Myocyte (in vitro differentiated cells): ENCODE results near the gene VOPP1. TPM values are rescaled to one million over a fixed set of nuclear protein-coding genes. Genes with fewer than 3 reads are reported as not detected.
A peak's percentile ranks its signal among the peaks of the same experiment; 100 is the strongest.
"Not testable (repeated sequence)": the region's sequence is repeated elsewhere in the genome, so short reads cannot be mapped to it uniquely, and the experiment has no call there.

Experiments used
- DNase-seq: peaks from one replicate; pipeline ENCODE4 v3.0.0-alpha.2; 2012; ENCODE audit warnings: low read depth
- total RNA-seq: library from RNA; depleted of rRNA; stranded (reverse); fragments of >200 nt; gene quantifications from 2 replicates; pipeline ENCODE4 v1.2.3, GENCODE V29; 2014

The VOPP1 gene
- total RNA-seq, 1 donor from 2014 or later, result 57.5 TPM

- DNase-seq, result not testable (repeated sequence)
Observed at GRCh38 chr7:55582656-55583055, 10.4 kb upstream of the VOPP1 start.

DNA sequence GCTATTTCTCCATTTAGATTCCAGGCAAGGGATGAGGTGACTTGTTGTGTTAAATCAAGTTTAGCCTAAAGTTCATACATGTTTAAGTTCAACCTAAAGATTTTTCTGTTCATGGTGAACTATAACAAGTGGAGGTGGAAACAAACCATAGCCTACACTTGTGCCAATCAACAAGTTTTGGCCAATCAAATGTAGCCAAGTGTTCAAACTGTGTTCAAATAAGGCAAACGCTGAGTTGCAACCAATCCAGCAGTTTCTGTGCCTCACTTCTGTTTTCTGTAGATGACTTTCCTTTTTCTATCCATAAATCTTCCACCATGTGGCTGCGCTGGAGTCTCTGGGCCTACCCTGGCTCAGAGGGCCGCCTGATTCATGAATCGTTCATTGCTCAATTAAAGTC, 4.5 kb upstream of the VOPP1 start:
- no peak for DNase-seq

GRCh38 chr7:55575733-55576132, 3.4 kb upstream of the VOPP1 start:
- no peak for DNase-seq

- DNase-seq, result no peak
Observed at GRCh38 chr7:55575098-55575497, 2.8 kb upstream of the VOPP1 start.

- DNase-seq, result peak; percentile 51
Observed at GRCh38 chr7:55574051-55574717, 1.9 kb upstream of the VOPP1 start.

DNA sequence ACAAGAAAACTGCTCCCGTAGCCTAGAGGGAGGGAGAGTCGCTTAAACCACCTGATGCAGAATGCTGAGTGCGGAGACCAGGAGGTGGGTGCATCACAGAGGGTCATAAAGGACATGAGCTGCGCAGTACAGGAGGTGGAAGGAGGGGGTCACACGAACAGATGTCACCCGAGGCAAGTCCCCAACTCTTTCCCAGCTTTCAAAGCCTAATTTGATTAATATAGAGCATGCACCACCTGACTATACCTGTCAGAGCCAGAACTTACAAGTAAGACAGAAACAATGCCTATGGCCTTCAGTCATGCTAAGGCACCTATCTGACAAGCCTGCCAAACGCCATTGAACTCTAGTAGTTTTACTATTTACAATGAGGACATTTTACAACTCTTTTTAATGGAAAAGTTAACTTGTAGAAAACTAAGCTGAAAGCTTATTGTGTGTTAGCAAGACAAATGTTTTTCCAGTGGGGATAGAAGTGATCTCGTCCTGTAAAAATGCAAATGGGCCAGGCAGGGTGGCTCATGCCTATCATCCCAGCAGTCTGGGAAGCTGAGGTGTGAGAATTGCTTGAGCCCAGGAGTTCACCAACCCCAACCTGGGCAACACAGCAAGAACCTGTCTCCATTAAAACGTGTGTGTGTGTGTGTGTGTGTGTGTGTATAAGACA, 1.1 kb upstream of the VOPP1 start:
- DNase-seq, result peak; percentile 35

GRCh38 chr7:55571511-55572377, 558 bp downstream of the VOPP1 start:
- DNase-seq, result peak; percentile 71

- DNase-seq, result peak; percentile 54
Observed at GRCh38 chr7:55570939-55571338, 1.4 kb downstream of the VOPP1 start.

- DNase-seq, result no peak
Observed at GRCh38 chr7:55570218-55570873, 2.0 kb downstream of the VOPP1 start.

- DNase-seq, result no peak
Observed at GRCh38 chr7:55569797-55570196, 2.5 kb downstream of the VOPP1 start.

- no peak for DNase-seq
Observed at GRCh38 chr7:55569269-55569663, 3.0 kb downstream of the VOPP1 start.

GRCh38 chr7:55568613-55569268, 3.6 kb downstream of the VOPP1 start:
- DNase-seq, result no peak

GRCh38 chr7:55567571-55567970, 4.7 kb downstream of the VOPP1 start:
- DNase-seq, result no peak

DNA sequence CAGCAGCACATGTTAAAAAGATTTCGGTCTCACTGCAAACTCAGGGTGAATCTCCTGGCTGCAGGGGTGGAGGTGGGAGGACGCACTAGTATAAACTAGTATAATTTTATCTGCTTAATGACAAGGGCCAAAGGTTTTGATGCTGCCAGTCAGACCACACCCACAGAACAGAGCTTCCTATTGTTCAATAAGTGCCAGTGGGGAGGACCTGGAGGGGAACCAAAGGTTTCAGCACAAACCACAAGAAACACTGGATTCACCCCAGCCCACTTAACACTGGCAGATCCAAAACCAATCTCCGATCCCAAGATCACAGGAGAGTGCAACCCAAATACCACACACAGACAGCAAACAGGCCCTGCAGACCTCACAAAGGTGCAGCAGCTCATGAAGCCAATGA, 6.6 kb downstream of the VOPP1 start:
- DNase-seq, result no peak

GRCh38 chr7:55563596-55564325, 8.5 kb downstream of the VOPP1 start:
- no peak for DNase-seq

GRCh38 chr7:55561690-55562089, 10.6 kb downstream of the VOPP1 start:
- no peak for DNase-seq

GRCh38 chr7:55558962-55559920, 13.1 kb downstream of the VOPP1 start:
- DNase-seq, result no peak

DNA sequence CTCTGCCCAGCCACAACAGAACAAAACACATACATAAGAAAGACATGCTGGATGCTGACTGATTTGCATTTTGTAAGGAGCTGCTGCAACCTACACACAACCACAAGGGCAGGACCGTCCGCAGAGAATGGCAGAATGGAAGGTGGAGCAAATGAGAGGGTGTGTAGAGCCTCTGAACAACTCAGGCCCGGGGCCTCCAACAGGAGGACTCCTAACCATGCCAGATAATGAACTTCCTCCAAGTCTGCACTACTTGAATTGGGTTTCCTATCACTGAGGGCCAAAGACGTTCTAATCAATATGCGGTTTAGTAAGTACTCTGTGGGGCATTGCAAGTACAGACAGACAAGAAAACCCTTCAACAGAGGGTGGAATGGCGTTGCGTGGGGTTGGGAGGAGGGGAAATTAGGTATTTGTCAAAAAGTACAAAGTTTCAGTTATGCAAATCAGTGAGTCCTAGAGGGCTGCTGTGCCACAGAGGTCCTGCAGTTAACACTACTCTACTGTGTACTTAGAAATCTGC, 14.6 kb downstream of the VOPP1 start:
- DNase-seq, result no peak

DNA sequence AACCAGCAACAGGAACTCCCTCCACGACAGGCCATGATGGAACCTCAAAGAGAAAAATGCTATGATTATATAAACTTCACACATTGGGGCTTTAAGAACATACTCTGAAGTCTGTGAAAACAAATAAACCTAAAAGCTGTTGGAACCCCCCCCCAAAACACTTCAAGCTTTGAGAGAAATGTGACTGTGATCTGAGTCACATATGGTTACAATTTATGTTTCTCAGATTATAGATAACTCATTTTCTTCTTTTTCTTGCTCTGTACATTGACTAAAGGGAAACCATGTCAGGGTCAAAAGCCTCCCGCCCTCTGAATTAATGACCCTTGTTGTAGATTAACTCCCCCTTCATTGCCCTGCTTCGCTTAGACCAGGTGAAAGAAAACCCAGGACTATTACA, 15.8 kb downstream of the VOPP1 start:
- DNase-seq, result no peak
